ENCODE results near the gene DRAP1. TPM values are rescaled to one million over a fixed set of nuclear protein-coding genes. Genes with fewer than 3 reads are reported as not detected.
"Not testable (repeated sequence)": the region's sequence is repeated elsewhere in the genome, so short reads cannot be mapped to it uniquely, and the experiment has no call there.

The DRAP1 gene
- total RNA-seq, 1 experiment from 2014 or later: 62.4 TPM

GRCh38 chr11:65922565-65922964, 3.3 kb downstream of the DRAP1 start:
- no peak for DNase-seq (ENCODE audit: extremely low read depth, low read depth)

DNA sequence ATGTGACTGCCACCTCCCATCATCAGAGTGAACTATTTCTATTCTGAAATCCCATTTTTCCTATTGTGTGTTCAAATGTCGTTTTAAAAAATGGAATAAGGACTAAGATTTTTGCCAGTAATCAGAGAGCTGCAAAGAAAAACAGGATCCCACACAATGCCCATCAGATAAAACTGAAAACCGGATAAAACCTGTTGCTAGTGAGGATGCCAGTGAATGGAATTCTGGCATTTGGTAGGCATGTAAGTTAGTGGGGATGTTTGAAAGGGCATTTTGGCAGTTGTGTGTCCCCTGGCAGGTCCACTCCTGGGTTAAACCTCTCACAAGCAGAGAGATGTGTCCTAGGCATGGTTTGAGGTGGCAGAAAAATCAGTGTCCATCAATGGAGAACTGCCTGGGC, 6.2 kb downstream of the DRAP1 start:
- no peak for DNase-seq (ENCODE audit: extremely low read depth, low read depth)

GRCh38 chr11:65927904-65928397, 8.7 kb downstream of the DRAP1 start:
- DNase-seq (ENCODE audit: extremely low read depth, low read depth): no peak

DNA sequence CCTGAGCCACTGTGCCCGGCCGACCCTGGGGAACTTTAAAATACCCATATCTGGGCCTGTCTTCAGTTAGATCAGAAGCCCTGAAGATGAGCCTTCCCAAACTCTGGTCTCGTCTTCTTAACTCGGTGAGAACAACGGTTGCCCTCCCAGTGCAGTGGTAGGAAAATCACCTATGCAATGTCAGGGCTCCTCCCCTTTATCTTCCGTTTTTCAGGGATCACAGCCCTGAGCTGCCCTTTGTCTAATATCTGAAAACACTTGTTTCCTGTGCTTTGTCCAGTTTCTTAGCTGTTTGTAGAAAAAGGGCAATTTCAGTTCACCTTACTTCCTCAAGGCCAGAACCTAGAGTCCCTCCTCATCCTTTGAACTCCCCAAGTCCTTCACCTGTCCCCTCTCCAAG, 9.4 kb downstream of the DRAP1 start:
- DNase-seq (ENCODE audit: extremely low read depth, low read depth): no peak

- no peak for DNase-seq (ENCODE audit: extremely low read depth, low read depth)
Measured at GRCh38 chr11:65931773-65932557, 12.7 kb downstream of the DRAP1 start.

GRCh38 chr11:65932558-65932919, 13.3 kb downstream of the DRAP1 start:
- no peak for DNase-seq (ENCODE audit: extremely low read depth, low read depth)

- DNase-seq (ENCODE audit: extremely low read depth, low read depth): no peak
Measured at GRCh38 chr11:65934014-65934413, 14.8 kb downstream of the DRAP1 start.

DNA sequence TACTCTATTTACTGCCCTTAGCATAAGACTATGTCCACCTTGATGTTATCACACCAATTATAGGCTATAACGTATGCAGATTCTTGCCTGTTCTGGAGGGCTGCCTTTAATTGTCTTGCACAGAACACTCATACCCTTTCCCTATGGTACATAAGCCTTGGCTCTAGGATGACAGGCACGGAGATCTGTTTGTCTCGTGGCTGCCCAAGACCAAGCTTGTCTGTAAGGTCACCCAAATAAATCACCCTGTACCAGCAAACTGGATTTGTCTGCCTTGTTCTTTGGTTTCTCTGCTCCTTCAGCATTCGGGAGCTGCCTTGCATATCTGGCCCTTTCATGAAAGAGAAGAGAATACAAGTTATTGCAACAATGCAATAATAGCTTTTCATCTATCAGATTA, 18.5 kb downstream of the DRAP1 start:
- DNase-seq (ENCODE audit: extremely low read depth, low read depth): no peak

- DNase-seq (ENCODE audit: extremely low read depth, low read depth): no peak
Measured at GRCh38 chr11:65941720-65942310, 22.6 kb downstream of the DRAP1 start.

DNA sequence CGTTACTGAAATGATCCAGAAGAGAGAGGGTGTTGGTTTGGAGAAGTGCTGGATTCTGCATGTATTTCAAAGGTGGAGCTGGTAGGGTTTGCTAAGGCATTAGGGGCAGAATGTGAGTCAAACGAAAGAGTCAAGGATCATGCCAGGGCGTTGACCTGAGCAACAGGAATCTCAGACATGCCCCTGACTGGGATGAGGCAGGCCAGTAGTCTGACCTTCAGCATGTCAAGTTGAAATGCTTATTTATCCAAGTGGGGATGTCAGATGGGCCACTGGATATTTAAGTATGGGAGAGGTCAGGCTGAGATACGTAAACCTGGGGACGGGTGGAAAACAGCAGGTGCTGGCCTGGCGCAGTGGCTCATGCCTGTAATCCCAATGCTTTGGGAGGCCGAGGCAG, 23.3 kb downstream of the DRAP1 start:
- no peak for DNase-seq (ENCODE audit: extremely low read depth, low read depth)

DNA sequence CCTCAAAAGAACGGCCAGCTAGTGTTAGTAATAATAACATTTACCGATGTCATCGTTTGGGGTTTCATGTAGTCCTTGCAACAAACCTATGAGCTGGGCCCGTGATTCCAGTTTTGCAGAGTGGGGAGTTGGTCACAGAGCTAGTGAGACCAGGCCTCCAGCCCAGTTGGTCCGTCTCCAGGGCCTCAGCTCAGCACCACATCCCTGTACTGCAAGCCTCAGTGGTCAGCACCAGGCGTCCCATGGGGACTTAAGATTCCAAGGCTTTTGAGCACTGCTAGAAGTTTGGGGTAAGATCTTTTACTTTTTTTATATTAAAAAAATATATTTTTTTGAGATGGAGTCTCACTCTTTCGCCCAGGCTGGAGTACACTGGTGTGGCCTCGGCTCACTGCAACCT, 25.0 kb downstream of the DRAP1 start:
- DNase-seq (ENCODE audit: extremely low read depth, low read depth): no peak

DNA sequence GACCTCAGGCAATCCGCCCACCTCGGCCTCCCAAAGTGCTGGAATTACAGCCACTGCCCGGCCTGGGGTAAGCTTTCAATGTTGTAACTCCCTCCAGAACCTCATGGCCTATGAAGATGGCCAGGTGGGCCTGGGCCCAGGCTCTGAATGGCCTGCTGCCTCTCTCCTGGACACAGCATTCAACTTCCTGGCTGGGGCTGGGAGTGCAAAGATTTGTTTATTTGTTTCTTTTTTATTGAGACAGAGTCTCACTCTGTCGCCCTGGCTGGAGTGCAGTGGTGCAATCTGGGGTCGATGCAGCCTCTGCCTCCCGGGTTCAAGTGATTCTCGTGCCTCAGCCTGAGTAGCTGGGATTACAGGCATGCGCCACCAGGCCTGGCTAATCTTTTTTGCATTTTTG, 25.5 kb downstream of the DRAP1 start:
- DNase-seq (ENCODE audit: extremely low read depth, low read depth): no peak

DNA sequence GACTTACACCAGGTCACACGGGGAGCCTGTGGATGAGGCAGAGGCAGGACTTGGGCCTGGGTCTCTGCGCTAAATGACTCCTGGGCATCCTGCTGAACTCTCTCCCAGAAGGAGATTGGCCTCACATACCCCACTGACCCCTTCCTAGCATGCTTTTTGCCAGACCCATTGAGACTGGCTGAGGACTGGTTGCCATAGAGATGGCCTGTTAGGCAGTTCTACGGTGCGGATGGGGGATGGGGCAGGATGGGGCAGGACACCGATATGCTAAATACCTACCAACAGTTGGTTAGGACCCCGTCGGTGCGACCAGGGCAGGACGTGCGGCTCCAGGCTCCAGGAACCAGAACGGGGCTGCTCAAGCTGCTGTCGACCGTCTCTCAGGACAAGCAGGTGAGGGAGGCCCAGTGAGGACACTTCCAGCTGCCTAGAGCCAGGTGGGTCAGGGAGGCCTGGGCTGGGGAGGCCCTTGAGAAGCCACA, 26.2 kb downstream of the DRAP1 start, which contains the start of gene TSGA10IP:
TSGA10IP (plus strand) TSS at position 51 of the 482 bp plus-strand sequence; CDS start at position 247, 196 bp downstream.
- no peak for DNase-seq (ENCODE audit: extremely low read depth, low read depth)

- no peak for DNase-seq (ENCODE audit: extremely low read depth, low read depth)
Measured at GRCh38 chr11:65945941-65946558, 26.8 kb downstream of the DRAP1 start.

GRCh38 chr11:65946655-65947054, 27.4 kb downstream of the DRAP1 start:
- DNase-seq (ENCODE audit: extremely low read depth, low read depth): no peak

DNA sequence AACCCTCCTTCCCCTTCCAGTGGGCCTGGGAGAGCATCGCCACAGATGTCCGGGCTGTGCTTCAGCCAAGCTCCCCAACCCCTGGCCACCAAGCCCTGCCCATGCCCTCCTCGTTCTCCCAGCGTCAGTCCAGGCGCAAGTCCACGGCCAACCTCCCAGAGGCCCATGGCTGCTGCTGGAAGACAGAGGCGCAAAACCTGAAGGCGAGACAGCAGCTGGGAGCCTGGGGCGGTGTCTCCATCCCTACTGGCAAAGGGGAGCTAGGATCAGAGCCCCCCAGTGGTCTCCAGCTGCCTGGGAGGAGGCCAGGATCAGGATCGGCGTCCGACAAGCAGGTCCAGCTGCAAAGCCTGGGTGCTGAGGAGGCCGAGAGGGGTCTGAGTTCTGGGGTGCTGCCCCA, 27.9 kb downstream of the DRAP1 start:
- no peak for DNase-seq (ENCODE audit: extremely low read depth, low read depth)

GRCh38 chr11:65947603-65948125, 28.4 kb downstream of the DRAP1 start:
- DNase-seq (ENCODE audit: extremely low read depth, low read depth): no peak

DNA sequence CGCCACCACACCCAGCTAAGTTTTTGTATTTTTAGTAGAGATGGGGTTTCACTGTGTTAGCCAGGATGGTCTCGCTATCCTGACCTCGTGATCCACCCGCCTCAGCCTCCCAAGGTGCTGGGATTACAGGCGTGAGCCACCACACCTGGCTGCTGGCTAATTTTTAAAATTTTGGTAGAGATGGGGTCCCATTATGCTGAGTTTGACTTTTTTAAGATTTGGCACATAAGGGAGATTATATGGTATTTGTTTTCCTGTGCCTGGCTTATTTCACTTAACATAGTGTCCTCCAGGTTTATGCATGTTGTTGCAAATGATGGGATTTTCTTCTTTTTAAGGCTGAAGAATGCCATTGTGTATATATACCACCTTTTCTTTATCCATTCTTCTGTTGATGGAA, 31.5 kb downstream of the DRAP1 start:
- not testable (repeated sequence) for DNase-seq (ENCODE audit: extremely low read depth, low read depth)

- DNase-seq (ENCODE audit: extremely low read depth, low read depth): not testable (repeated sequence)
Measured at GRCh38 chr11:65951641-65952040, 32.4 kb downstream of the DRAP1 start.

GRCh38 chr11:65952052-65952521, 32.9 kb downstream of the DRAP1 start:
- no peak for DNase-seq (ENCODE audit: extremely low read depth, low read depth)

DNA sequence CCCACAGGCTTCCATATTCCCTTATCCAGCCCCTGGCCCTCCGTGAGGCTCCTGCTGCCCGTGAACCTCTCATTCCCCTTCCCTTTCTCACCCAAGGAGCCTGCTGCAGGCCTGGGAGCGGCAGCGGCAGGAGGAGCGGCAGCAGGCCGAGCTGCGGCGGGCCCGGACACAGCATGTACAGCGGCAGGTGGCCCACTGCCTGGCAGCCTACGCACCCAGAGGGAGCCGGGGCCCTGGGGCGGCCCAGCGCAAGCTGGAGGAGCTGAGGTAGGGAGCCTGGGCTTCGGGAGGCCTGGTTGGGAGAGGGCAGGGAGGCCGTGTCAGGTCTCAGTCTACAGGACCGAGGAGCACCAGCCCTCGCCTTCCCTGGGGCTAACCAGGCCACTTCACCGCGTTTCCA, 34.2 kb downstream of the DRAP1 start:
- no peak for DNase-seq (ENCODE audit: extremely low read depth, low read depth)

All from NCI-H460 (cell line).